HG03135 (cell line): ENCODE data around the gene KLF18.
"Not testable (repeated sequence)": the region's sequence is repeated elsewhere in the genome, so short reads cannot be mapped to it uniquely, and the experiment has no call there.

ENCODE experiments used
- ATAC-seq: cut with Tn5 transposase; IDR thresholded peaks from one replicate; pipeline ENCODE4 v1.9.1; 2021; ENCODE audit warnings: mild to moderate bottlenecking, moderate library complexity; ENCODE audit not compliant: unreplicated experiment

Gene KLF18

GRCh38 chr1:44141531-44141930 is at the start of gene KLF18:
KLF18 (minus strand) TSS chr1:44141631; CDS start chr1:44141631, 0 bp downstream.
- ATAC-seq = no peak

- ATAC-seq = no peak
These were observed 33.2 kb upstream of the KLF18 start for GRCh38 chr1:44174630-44175029.

GRCh38 chr1:44170281-44170823 is 28.9 kb upstream of the KLF18 start:
- ATAC-seq = no peak

GRCh38 chr1:44168520-44169098 is 27.2 kb upstream of the KLF18 start:
- ATAC-seq = no peak

GRCh38 chr1:44161546-44161945 is 20.1 kb upstream of the KLF18 start:
- no peak for ATAC-seq

- ATAC-seq = no peak
These were observed 17.4 kb upstream of the KLF18 start for GRCh38 chr1:44158871-44159270.

- ATAC-seq = no peak
These were observed 16.5 kb upstream of the KLF18 start for GRCh38 chr1:44157903-44158302.

- no peak for ATAC-seq
These were observed 12.6 kb upstream of the KLF18 start for GRCh38 chr1:44154049-44154448.

GRCh38 chr1:44152692-44153091 is 11.3 kb upstream of the KLF18 start:
- ATAC-seq = no peak

- no peak for ATAC-seq
These were observed 10.4 kb upstream of the KLF18 start for GRCh38 chr1:44151808-44152207.

GRCh38 chr1:44151332-44151731 is 9.9 kb upstream of the KLF18 start:
- no peak for ATAC-seq

- no peak for ATAC-seq
These were observed 6.2 kb upstream of the KLF18 start for GRCh38 chr1:44147582-44147981.

- no peak for ATAC-seq
These were observed 5.3 kb upstream of the KLF18 start for GRCh38 chr1:44146536-44147361.

- ATAC-seq = no peak
These were observed 3.7 kb upstream of the KLF18 start for GRCh38 chr1:44144962-44145756.

- ATAC-seq = not testable (repeated sequence)
These were observed 1.9 kb downstream of the KLF18 start for GRCh38 chr1:44139565-44139964.

- no peak for ATAC-seq
These were observed 3.2 kb downstream of the KLF18 start for GRCh38 chr1:44138239-44138638.

GRCh38 chr1:44135886-44136285 is 5.5 kb downstream of the KLF18 start:
- ATAC-seq = no peak

GRCh38 chr1:44134071-44134920 is 7.1 kb downstream of the KLF18 start:
- no peak for ATAC-seq

- no peak for ATAC-seq
These were observed 10.0 kb downstream of the KLF18 start for GRCh38 chr1:44131411-44131810.
